Astrocyte (in vitro differentiated cells and primary cell): Measurements from ENCODE around the gene TLE2. TPM values are rescaled to one million over a fixed set of nuclear protein-coding genes. Genes with fewer than 3 reads are reported as not detected.

Source experiments
- DNase-seq: peaks from one replicate; pipeline ENCODE4 v3.0.0-alpha.2; 2010; ENCODE audit warnings: low read depth
- FAIRE-seq: peaks from 2 replicates; lab custom pipeline; 2011; peaks lifted over from hg19 to GRCh38; lab: Jason Lieb, UNC
- H2AFZ ChIP-seq: 2 replicates; pipeline ENCODE4 v1.6.0; 2012; ENCODE audit warnings: low read depth, low read length, inconsistent platforms
- H3K27ac ChIP-seq: 2 replicates; pipeline ENCODE4 v1.5.1; 2011; ENCODE audit warnings: low read depth, low read length, inconsistent platforms
- H3K27me3 ChIP-seq: 2 replicates; pipeline ENCODE4 v1.6.0; 2011; ENCODE audit warnings: low read length, inconsistent platforms; ENCODE audit not compliant: insufficient read depth
- H3K36me3 ChIP-seq: 2 replicates; pipeline ENCODE4 v1.5.1; 2011; ENCODE audit warnings: low read length, inconsistent platforms; ENCODE audit not compliant: insufficient read depth
- H3K4me1 ChIP-seq: 2 replicates; pipeline ENCODE4 v1.5.1; 2011; ENCODE audit warnings: low read length, inconsistent platforms; ENCODE audit not compliant: insufficient read depth
- H3K4me2 ChIP-seq: 2 replicates; pipeline ENCODE4 v1.6.0; 2012; ENCODE audit warnings: low read length, inconsistent platforms
- H3K4me3 ChIP-seq: 2 replicates; pipeline ENCODE4 v1.5.1; 2011; ENCODE audit warnings: low read depth, mild to moderate bottlenecking, low read length, inconsistent platforms; ENCODE audit not compliant: insufficient read depth
- H3K79me2 ChIP-seq: 2 replicates; pipeline ENCODE4 v1.6.0; 2012; ENCODE audit warnings: mild to moderate bottlenecking, low read length, inconsistent platforms; ENCODE audit not compliant: insufficient read depth
- H3K9ac ChIP-seq: 2 replicates; pipeline ENCODE4 v1.6.0; 2012; ENCODE audit warnings: mild to moderate bottlenecking, low read length, inconsistent platforms
- H3K9me3 ChIP-seq: 2 replicates; pipeline ENCODE4 v1.5.1; 2012; ENCODE audit warnings: low read depth, mild to moderate bottlenecking, low read length, inconsistent platforms; ENCODE audit not compliant: insufficient read depth
- H4K20me1 ChIP-seq: 2 replicates; pipeline ENCODE4 v1.6.0; 2012; ENCODE audit warnings: low read length, inconsistent platforms; ENCODE audit not compliant: insufficient read depth
- H3K27ac Mint-ChIP-seq: one replicate; pipeline ENCODE4 v1.8.0; 2021; ENCODE audit warnings: mild to moderate bottlenecking, mixed read lengths; ENCODE audit not compliant: unreplicated experiment
- H3K27me3 Mint-ChIP-seq: one replicate; pipeline ENCODE4 v1.8.0; 2021; ENCODE audit warnings: low read depth, mixed read lengths; ENCODE audit not compliant: unreplicated experiment
- H3K36me3 Mint-ChIP-seq: one replicate; pipeline ENCODE4 v1.8.0; 2021; ENCODE audit warnings: low read depth, mixed read lengths; ENCODE audit not compliant: unreplicated experiment
- H3K4me1 Mint-ChIP-seq: one replicate; pipeline ENCODE4 v1.8.0; 2021; ENCODE audit warnings: low read depth, mixed read lengths; ENCODE audit not compliant: unreplicated experiment
- H3K4me3 Mint-ChIP-seq: one replicate; pipeline ENCODE4 v1.8.0; 2021; ENCODE audit warnings: mild to moderate bottlenecking, moderate library complexity, mixed read lengths; ENCODE audit not compliant: unreplicated experiment
- H3K9me3 Mint-ChIP-seq: one replicate; pipeline ENCODE4 v1.8.0; 2021; ENCODE audit warnings: mild to moderate bottlenecking, mixed read lengths; ENCODE audit not compliant: unreplicated experiment
- EZH2 ChIP-seq: IDR thresholded peaks from 2 replicates; pipeline ENCODE4 v1.6.1; 2012; ENCODE audit warnings: mild to moderate bottlenecking, low read length, inconsistent platforms; ENCODE audit not compliant: insufficient read depth
- total RNA-seq: library from RNA; stranded (reverse); gene quantifications from 2 replicates; pipeline ENCODE4 v1.2.1, GENCODE V29; 2021
- TF ChIP-seq, protein P1 (sequence below): IDR thresholded peaks from 2 replicates; pipeline ENCODE4 v1.5.1; 2011; ENCODE audit warnings: low read depth, mild to moderate bottlenecking, inconsistent platforms, low read length, moderate library complexity; ENCODE audit not compliant: insufficient read depth

The TLE2 gene
- total RNA-seq, 1 donor from 2014 or later: 0.79 TPM

DNA sequence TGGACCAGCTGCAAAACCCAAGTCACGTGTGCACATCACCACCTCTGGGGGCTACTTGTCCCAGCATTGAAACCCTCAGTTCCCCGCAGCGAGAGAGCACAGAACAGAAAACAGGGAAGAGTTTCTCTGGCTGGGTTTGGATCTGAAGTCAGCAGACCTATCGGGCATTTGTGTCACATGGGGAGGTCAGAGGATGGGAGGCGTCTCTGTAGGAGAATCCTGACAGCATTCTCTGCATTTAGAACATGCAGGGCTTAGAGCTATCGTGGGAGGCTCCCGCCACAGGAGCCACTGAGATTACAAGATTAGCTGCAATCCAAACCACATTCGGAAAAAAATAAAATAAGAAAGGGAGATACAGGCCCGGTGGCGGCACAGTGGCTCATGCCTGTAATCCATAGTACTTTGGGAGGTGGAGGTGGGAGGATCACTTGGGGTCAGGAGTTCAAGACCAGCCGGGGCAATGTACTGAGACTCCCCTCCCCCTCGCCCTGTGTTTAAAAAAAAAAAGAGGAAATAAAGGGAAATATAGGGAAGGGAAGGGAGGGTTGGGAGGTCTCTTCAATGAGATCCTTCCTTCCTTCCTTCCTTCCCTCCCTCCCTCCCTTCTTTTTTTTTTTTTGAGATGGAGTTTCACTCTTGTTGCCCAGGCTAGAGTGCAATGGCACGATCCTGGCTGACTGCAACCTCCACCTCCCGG, 54.6 kb downstream of the TLE2 start:
- Mint-ChIP-seq H3K9me3 (no peaks in the 10 kb centered on the region), H3K4me1 (peaks cover 4% of the 10 kb centered on the region), H3K36me3 (no peaks in the 10 kb centered on the region), H3K27ac (no peak overlapping the region), H3K4me3 (no peak overlapping the region), H3K27me3 (peaks cover 62% of the 10 kb centered on the region)
- no peaks in the 10 kb centered on the region for H4K20me1 ChIP-seq
- no peaks in the 10 kb centered on the region for H3K79me2 ChIP-seq
- no peak overlapping the region for H3K4me2 ChIP-seq
- no peak overlapping the region for H2AFZ ChIP-seq
- no peak overlapping the region for H3K4me3 ChIP-seq
- FAIRE-seq: no peak
- H3K36me3 ChIP-seq: no peaks in the 10 kb centered on the region
- H3K9me3 ChIP-seq: no peaks in the 10 kb centered on the region
- no peak for TF ChIP-seq EZH2
- TF ChIP-seq, protein P1, sequence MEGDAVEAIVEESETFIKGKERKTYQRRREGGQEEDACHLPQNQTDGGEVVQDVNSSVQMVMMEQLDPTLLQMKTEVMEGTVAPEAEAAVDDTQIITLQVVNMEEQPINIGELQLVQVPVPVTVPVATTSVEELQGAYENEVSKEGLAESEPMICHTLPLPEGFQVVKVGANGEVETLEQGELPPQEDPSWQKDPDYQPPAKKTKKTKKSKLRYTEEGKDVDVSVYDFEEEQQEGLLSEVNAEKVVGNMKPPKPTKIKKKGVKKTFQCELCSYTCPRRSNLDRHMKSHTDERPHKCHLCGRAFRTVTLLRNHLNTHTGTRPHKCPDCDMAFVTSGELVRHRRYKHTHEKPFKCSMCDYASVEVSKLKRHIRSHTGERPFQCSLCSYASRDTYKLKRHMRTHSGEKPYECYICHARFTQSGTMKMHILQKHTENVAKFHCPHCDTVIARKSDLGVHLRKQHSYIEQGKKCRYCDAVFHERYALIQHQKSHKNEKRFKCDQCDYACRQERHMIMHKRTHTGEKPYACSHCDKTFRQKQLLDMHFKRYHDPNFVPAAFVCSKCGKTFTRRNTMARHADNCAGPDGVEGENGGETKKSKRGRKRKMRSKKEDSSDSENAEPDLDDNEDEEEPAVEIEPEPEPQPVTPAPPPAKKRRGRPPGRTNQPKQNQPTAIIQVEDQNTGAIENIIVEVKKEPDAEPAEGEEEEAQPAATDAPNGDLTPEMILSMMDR: no peak
- peaks cover 6% of the 10 kb centered on the region for H3K4me1 ChIP-seq
- peaks cover 20% of the 10 kb centered on the region for H3K27me3 ChIP-seq
- H3K27ac ChIP-seq: no peak overlapping the region
- DNase-seq: peak; percentile 13
- H3K9ac ChIP-seq: no peak overlapping the region

GRCh38 chr19:2973229-2973628, 55.9 kb downstream of the TLE2 start:
- H4K20me1 ChIP-seq: no peaks in the 10 kb centered on the region
- H3K27me3 ChIP-seq: peaks cover 20% of the 10 kb centered on the region
- Mint-ChIP-seq H3K4me1 (peaks cover 4% of the 10 kb centered on the region), H3K27me3 (peaks cover 61% of the 10 kb centered on the region), H3K4me3 (no peak overlapping the region), H3K27ac (no peak overlapping the region), H3K36me3 (no peaks in the 10 kb centered on the region), H3K9me3 (no peaks in the 10 kb centered on the region)
- H3K9ac ChIP-seq: no peak overlapping the region
- no peaks in the 10 kb centered on the region for H3K79me2 ChIP-seq
- no peak for DNase-seq
- no peaks in the 10 kb centered on the region for H3K36me3 ChIP-seq
- H3K4me1 ChIP-seq: peaks cover 6% of the 10 kb centered on the region
- no peak overlapping the region for H3K4me3 ChIP-seq
- no peak overlapping the region for H3K27ac ChIP-seq
- H2AFZ ChIP-seq: no peak overlapping the region
- no peak for FAIRE-seq
- TF ChIP-seq, protein P1: no peak
- TF ChIP-seq EZH2: no peak
- no peaks in the 10 kb centered on the region for H3K9me3 ChIP-seq
- H3K4me2 ChIP-seq: no peak overlapping the region

DNA sequence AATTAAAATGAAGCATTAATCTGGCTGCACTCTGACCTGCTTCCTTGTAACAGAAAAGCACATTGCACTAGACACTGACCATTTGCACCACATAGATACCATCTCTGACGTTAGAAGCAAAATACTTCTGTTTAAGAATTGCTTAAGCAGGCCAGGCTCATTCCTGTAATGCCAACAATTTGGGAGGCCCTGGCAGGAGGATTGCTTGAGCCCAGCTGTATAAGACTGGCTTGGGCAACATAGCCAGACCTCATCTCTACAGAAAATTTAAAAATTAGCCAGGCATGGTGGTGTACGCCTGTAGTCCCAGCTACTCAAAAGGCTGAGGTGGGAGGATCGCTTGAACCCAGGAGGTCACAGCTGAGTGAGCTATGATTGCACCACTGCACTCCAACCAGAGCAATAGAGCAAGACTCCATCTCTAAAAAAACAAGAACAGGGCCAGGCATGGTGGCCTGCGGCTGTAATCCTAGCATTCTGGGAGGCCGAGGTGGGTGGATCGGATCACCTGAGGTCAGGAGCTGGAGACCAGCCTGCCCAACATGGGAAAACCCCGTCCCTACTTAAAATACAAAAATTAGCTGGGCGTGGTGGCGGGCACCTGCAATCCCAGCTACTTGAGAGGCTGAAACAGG, 58.8 kb downstream of the TLE2 start:
- peaks cover 55% of the 10 kb centered on the region for H3K27me3 Mint-ChIP-seq
- no peak for FAIRE-seq
- Histone ChIP-seq H3K36me3 (no peaks in the 10 kb centered on the region), H3K9ac (no peak overlapping the region), H3K9me3 (no peaks in the 10 kb centered on the region), H4K20me1 (no peaks in the 10 kb centered on the region), H3K27ac (no peak overlapping the region), H3K4me3 (no peak overlapping the region), H2AFZ (no peak overlapping the region), H3K79me2 (no peaks in the 10 kb centered on the region), H3K27me3 (peaks cover 13% of the 10 kb centered on the region), H3K4me1 (no peaks in the 10 kb centered on the region), H3K4me2 (no peak overlapping the region)
- no peaks in the 10 kb centered on the region for H3K36me3 Mint-ChIP-seq
- peak; percentile 6 for DNase-seq
- no peak overlapping the region for H3K27ac Mint-ChIP-seq
- H3K4me1 Mint-ChIP-seq: no peaks in the 10 kb centered on the region
- TF ChIP-seq, protein P1: no peak
- TF ChIP-seq EZH2: no peak
- H3K9me3 Mint-ChIP-seq: no peaks in the 10 kb centered on the region
- H3K4me3 Mint-ChIP-seq: no peak overlapping the region
